Measurements from ENCODE around the gene TRMT10B.
A peak's percentile ranks its signal among the peaks of the same experiment; 100 is the strongest.
"Not testable (repeated sequence)": the region's sequence is repeated elsewhere in the genome, so short reads cannot be mapped to it uniquely, and the experiment has no call there.

Gene TRMT10B

GRCh38 chr9:37751704-37752103 is 1.9 kb upstream of the TRMT10B start:
- DNase-seq (ENCODE audit: low spot score): not testable (repeated sequence)

DNA sequence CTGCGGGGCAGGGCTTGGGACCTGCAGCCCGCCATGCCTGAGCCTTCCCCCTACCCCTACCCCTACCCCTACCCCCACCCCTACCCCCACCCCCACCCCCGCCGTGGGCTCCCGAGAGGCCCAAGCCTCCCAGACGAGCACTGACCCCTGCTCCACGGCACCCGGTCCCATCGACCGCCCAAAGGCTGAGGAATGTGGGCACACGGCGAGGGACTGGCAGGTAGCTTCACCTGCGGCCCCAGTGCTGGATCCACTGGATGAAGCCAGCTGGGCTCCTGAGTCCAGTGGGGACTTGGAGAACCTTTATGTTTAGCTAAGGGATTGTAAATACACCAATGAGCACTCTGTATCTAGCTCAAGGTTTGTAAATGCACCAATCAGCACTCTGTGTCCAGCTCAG is 1.5 kb upstream of the TRMT10B start:
- DNase-seq (ENCODE audit: low spot score): not testable (repeated sequence)

DNA sequence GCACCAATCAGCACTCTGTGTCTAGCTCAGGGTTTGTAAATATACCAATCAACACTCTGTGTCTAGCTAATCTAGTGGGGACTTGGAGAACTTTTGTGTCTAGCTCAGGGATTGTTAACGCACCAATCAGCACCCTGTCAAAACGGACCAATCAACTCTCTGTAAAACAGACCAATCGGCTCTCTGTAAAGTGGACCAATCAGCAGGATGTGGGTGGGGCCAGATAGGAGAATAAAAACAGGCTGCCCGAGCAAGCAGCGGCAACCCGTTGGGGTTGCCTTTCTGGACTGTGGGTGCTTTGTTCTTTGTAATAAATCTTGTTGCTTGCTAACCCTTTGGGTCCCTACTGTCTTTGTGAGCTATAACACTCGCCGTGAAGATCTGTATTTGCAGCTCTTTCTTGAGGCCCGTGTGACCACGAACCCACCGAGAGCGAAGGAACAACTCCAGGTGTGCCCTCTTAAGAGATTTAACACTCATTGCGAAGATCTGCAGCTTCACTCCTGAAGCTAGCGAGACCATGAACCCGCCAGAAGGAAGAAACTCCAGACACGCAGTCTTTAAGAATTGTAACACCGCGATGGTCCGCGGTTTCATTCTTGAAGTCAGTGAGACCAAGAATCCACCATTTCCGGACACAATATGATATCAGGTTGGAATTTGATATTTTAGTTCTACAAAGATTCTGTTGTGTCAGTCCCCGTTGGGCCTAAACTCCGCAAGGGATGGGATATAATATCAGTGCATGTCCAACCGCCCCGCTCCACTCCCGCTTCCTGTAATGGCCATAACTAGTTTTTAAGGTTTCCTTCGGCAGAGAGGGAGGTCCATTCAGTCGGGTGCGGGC is 740 bp upstream of the TRMT10B start:
- no peak for DNase-seq (ENCODE audit: low spot score)

DNA sequence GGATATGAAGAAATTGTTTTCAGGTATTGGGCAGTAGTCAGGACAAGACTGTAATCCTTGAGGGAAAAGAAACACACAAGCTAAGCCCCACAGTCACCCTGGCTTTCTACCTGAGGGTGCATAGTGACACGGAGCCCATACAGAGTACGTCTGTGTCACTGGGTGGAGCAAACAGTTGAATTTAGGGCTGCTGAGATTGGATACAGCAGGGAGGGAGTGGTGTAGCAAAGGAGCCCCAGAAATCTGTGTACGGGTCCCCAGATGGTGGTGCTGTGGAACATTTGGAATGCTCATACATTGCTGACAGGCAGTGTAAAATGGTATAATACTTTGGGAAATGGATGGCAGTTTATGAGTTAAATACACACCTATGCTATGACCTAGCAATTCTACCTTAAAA is 5.1 kb downstream of the TRMT10B start:
- no peak for DNase-seq (ENCODE audit: low spot score)

DNA sequence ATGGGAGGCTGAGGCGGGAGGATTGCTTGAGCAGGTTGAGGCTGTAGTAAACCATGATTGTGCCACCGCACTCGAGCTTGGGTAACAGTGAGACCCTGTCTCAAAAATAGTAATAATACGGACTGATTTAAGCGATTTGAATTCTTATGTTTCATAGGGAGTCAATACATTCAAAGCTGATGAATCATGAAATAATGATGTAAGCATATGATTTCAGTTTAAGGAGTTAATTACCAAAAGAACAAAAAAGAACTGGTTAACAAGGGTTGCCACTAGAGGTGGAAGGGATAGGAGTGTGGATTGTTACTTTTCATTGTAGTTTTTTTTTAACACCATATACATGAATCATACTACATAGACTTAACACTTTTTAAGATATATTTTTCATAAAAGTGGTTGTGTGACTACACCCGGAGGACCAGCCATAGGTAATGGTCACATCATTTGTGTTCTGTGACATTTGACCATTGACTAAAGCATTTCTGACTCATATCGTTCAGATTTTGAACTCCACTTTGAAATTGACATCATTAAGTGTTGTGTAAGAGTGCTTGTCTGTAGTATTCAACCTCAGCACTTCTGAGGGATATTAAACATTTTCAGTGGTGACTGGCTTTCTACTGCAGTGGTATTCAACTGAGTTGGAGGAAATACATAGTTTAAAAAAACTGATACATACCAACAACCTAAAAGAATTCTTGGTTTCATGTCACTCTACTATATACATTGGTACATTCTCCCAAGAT is 7.0 kb downstream of the TRMT10B start:
- DNase-seq (ENCODE audit: low spot score): peak; percentile 31

- peak; percentile 52 for DNase-seq (ENCODE audit: low spot score)
These were observed 7.9 kb downstream of the TRMT10B start for GRCh38 chr9:37761511-37761910.

GRCh38 chr9:37765263-37765662 is 11.7 kb downstream of the TRMT10B start:
- DNase-seq (ENCODE audit: low spot score): not testable (repeated sequence)

DNA sequence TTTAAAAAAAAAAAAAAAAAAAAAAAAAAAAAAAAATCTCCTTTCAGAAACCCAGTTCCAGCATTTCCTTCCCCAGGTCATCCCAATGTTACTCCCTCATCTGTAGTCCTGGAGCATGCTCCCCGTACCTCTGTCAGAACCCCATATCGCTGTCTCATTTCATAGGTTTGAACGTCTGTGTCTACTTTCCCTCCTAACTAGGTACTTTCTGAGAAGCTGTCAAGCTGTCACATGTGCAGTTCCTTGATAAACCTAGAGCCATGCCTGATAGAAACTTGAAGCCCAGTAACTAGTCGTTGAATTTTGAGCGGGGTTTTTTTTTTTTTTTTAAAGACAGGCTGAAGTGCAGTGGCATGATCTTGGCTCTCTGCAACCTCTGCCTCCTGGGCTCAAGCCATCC is 15.7 kb downstream of the TRMT10B start:
- DNase-seq (ENCODE audit: low spot score): no peak

- no peak for DNase-seq (ENCODE audit: low spot score)
These were observed 16.4 kb downstream of the TRMT10B start for GRCh38 chr9:37769995-37770394.

DNA sequence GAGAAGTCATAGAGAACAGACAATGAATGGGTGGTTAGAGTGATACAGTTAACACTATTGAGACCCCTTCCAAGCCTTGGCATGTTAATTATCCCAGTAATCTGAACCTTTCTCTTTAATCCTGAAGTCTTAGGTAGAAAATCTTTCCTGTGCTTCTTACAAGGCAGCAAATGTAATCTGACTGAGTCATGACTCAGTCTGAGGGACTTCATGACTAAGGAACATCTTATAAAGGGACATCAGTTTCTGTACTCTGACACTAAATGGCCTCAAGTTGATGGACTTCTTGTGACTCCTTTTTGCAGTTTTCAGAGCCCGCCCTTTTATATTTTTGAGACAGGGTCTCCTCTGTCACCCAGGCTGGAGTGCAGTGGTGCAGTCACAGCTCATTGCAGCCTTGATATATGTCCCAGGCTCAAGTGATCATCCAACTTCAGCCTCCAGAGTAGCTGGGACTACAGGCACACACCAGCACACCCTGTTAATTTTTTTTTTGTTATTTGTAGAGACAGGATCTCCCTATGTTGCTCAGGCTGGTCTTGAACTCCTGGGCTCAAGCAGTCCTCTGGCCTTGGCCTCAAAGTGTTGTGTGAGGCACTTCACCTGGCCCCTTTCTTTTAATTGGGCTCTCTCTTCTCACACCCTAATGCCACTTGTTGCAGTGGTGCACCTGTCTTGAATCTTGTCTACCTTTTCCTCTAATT is 21.8 kb downstream of the TRMT10B start:
- peak; percentile 6 for DNase-seq (ENCODE audit: low spot score)

- peak; percentile 14 for DNase-seq (ENCODE audit: low spot score)
These were observed 22.7 kb downstream of the TRMT10B start for GRCh38 chr9:37776328-37776727.

- DNase-seq (ENCODE audit: low spot score): no peak
These were observed 24.9 kb downstream of the TRMT10B start for GRCh38 chr9:37778534-37778933.

DNA sequence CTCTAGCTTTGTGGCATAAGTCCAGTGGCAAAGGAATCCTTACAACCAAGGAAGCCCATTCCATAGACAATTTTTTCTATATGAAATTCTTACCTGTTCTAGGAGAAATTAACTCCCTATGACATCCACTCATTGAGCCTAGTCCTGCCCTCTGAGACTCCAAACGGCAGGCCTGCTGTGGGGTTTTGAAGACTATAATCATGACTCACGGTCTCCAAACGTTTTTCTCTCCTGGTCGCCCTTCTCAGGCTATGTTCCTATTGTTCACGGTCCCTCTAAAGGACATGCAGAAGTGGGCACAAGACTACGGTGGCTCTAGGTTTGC is 30.6 kb downstream of the TRMT10B start:
- DNase-seq (ENCODE audit: low spot score): peak; percentile 18

GRCh38 chr9:37784616-37785483 is 31.2 kb downstream of the TRMT10B start, which contains the start of gene EXOSC3:
Gene EXOSC3, minus strand, starts transcription at chr9:37785064. Its CDS starts 20 bp downstream, at chr9:37785044.
- DNase-seq (ENCODE audit: low spot score): peak; percentile 89

GRCh38 chr9:37787059-37787458 is 33.5 kb downstream of the TRMT10B start:
- no peak for DNase-seq (ENCODE audit: low spot score)

GRCh38 chr9:37788332-37788731 is 34.7 kb downstream of the TRMT10B start:
- DNase-seq (ENCODE audit: low spot score): no peak

- no peak for DNase-seq (ENCODE audit: low spot score)
These were observed 36.5 kb downstream of the TRMT10B start for GRCh38 chr9:37790096-37790495.

GRCh38 chr9:37792122-37792521 is 38.5 kb downstream of the TRMT10B start:
- no peak for DNase-seq (ENCODE audit: low spot score)

DNA sequence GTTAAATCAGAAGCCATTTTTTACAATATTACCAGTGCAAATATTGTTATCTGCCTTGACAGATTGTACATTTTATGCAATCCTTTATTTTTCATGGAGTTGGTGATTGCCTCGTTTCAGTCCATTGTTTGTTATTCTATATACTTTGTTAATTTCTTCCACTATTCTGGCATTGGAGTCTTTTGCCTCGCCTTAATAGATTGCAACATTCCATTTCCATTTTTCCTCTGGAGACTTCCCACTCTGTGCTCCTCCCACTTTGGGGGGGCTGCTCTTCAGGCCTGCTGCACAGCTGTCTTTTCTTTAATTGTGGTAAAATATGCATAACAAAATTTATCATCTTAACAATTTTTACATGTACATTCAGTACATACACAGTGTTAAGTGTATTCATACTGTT is 42.6 kb downstream of the TRMT10B start:
- DNase-seq (ENCODE audit: low spot score): no peak

- no peak for DNase-seq (ENCODE audit: low spot score)
These were observed 45.1 kb downstream of the TRMT10B start for GRCh38 chr9:37798677-37799076.

DNA sequence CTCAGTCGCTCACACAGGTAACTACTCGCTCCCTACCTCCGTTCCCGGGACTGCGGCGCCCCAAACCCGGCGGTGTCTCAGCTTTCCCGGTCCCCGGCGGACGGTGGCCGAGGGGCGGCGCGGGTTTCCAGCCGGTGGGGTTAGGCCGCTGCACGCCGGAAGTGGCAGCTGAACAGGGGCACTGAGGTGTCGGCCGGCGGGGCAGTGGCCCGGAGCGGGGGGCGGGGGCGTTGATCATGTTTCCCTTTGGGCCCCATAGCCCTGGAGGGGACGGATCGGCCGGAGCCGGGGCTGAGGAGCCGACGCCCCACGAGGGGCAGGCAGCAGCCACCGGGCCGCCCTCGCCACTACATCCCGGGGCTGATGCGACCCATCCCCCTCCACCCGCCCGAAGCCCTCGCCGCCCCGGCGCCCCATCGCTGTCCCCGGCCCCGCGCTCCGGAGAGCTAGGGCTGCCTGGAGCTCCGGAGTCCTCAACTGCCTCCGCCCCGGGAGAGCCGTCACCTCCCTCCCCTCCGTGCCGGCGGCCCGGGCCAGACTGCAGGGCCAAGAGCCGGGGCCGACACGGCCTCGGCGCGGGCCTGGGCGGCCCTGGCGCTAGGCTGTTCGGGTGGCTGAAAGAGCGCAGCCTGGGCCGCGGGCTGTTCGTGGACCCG is 47.2 kb downstream of the TRMT10B start, which contains the start of gene DCAF10:
Gene DCAF10 (plus strand): TSS at position 167 of the 656 bp plus-strand sequence. CDS start 70 bp downstream, at position 237.
- peak; percentile 83 for DNase-seq (ENCODE audit: low spot score)

All from AG08395 (cell line).